IMR-90 (cell line): ENCODE data around the gene ZNF134. TPM values are rescaled to one million over a fixed set of nuclear protein-coding genes. Genes with fewer than 3 reads are reported as not detected.

Source experiments
- ATAC-seq: fragments of 200-7000 bp; cut with Tn5 transposase; 2 replicates; pipeline ENCODE4 v1.9.1; 2020; ENCODE audit warnings: low read depth, mild to moderate bottlenecking, moderate library complexity
- BruUV-seq: library from RNA; stranded (reverse); fragments of 400-500 nt; replicated peaks from 2 replicates; lab custom pipeline; 2021; lab: Mats Ljungman, UMichigan
- CTCF ChIA-PET: fragments of 300-600 bp; formaldehyde crosslinking; extraction: SDS; loops from one replicate; lab custom pipeline; 2021; ENCODE audit warnings: antibody characterized with exemption; lab: Yijun Ruan, JAX
- POLR2A ChIA-PET: fragments of 300-600 bp; sonication (Branson Sonifier 250); formaldehyde crosslinking; loops from one replicate; lab custom pipeline; 2022; ENCODE audit warnings: antibody characterized with exemption; ENCODE audit not compliant: unreplicated experiment; lab: Charles Lee
- DNase-seq: peaks from one replicate; pipeline ENCODE4 v3.0.0; 2013
- H2AFZ ChIP-seq: replicated peaks from 2 replicates; pipeline ENCODE3; 2013; ENCODE audit warnings: low read length, mild to moderate bottlenecking; ENCODE audit not compliant: poor library complexity
- H2AK5ac ChIP-seq: 2 replicates; pipeline ENCODE4 v1.6.1; 2013; ENCODE audit warnings: low read depth, low read length, inconsistent platforms
- H2AK9ac ChIP-seq: replicated peaks from 2 replicates; pipeline ENCODE3; 2013; ENCODE audit warnings: mild to moderate bottlenecking, low read depth, low read length, moderate library complexity; ENCODE audit not compliant: poor library complexity
- H2BK120ac ChIP-seq: 2 replicates; pipeline ENCODE4 v1.6.1; 2013; ENCODE audit warnings: low read depth, low read length, inconsistent platforms
- H2BK15ac ChIP-seq: 3 replicates; pipeline ENCODE4 v1.6.1; 2013; ENCODE audit warnings: low read depth, low read length, inconsistent platforms
- H2BK20ac ChIP-seq: 2 replicates; pipeline ENCODE4 v1.6.1; 2013; ENCODE audit warnings: low read depth, mild to moderate bottlenecking, inconsistent platforms, low read length, moderate library complexity
- H2BK5ac ChIP-seq: 2 replicates; pipeline ENCODE4 v1.6.1; 2013; ENCODE audit warnings: mild to moderate bottlenecking, low read depth, low read length, inconsistent platforms; ENCODE audit not compliant: poor library complexity, severe bottlenecking
- H3K14ac ChIP-seq: replicated peaks from 2 replicates; pipeline ENCODE4 v1.6.1; 2013; ENCODE audit warnings: low read depth, low read length, inconsistent platforms
- H3K18ac ChIP-seq: 2 replicates; pipeline ENCODE4 v1.6.1; 2013; ENCODE audit warnings: low read depth, low read length, control low read depth
- H3K23ac ChIP-seq: 2 replicates; pipeline ENCODE4 v1.6.1; 2013; ENCODE audit warnings: low read depth, low read length, inconsistent platforms
- H3K27ac ChIP-seq: 2 replicates; pipeline ENCODE4 v1.5.1; 2013; ENCODE audit warnings: mild to moderate bottlenecking, control low read depth, low read length; ENCODE audit not compliant: insufficient read depth
- H3K27me3 ChIP-seq: 2 replicates; pipeline ENCODE4 v1.6.1; 2013; ENCODE audit warnings: low read length; ENCODE audit not compliant: control insufficient read depth, insufficient read depth
- H3K36me3 ChIP-seq: 2 replicates; pipeline ENCODE4 v1.6.1; 2013; ENCODE audit warnings: low read length, mixed read lengths; ENCODE audit not compliant: control insufficient read depth, insufficient read depth
- H3K4ac ChIP-seq: 2 replicates; pipeline ENCODE4 v1.6.1; 2013; ENCODE audit warnings: low read depth, low read length, inconsistent platforms
- H3K4me1 ChIP-seq: 2 replicates; pipeline ENCODE4 v1.6.1; 2013; ENCODE audit warnings: low read length, mixed read lengths; ENCODE audit not compliant: control insufficient read depth, insufficient read depth
- H3K4me2 ChIP-seq: 2 replicates; pipeline ENCODE4 v1.6.1; 2013; ENCODE audit warnings: low read depth, mild to moderate bottlenecking, control low read depth, low read length, moderate library complexity
- H3K4me3 ChIP-seq: 2 replicates; pipeline ENCODE4 v1.5.1; 2013; ENCODE audit warnings: low read depth, mild to moderate bottlenecking, control low read depth, low read length, moderate library complexity; ENCODE audit not compliant: insufficient read depth
- H3K56ac ChIP-seq: 2 replicates; pipeline ENCODE4 v1.6.1; 2013; ENCODE audit warnings: low read length, inconsistent platforms; ENCODE audit not compliant: insufficient read depth; ENCODE audit errors: extremely low read depth
- H3K79me1 ChIP-seq, 2 experiments: 2 replicates each; pipeline ENCODE4 v1.6.1; 2013; ENCODE audit warnings: low read length in 2 of 2, inconsistent platforms in 1 of 2, low read depth in 1 of 2
- H3K9ac ChIP-seq: 2 replicates; pipeline ENCODE4 v1.6.1; 2013; ENCODE audit warnings: low read depth, low read length, control low read depth
- H3K9me1 ChIP-seq: 2 replicates; pipeline ENCODE4 v1.6.1; 2013; ENCODE audit warnings: low read length, inconsistent platforms; ENCODE audit not compliant: insufficient read depth
- H3K9me3 ChIP-seq: 2 replicates; pipeline ENCODE4 v1.6.1; 2013; ENCODE audit warnings: low read length; ENCODE audit not compliant: control insufficient read depth, insufficient read depth
- H4K20me1 ChIP-seq: 2 replicates; pipeline ENCODE4 v1.6.1; 2013; ENCODE audit warnings: low read length, inconsistent platforms; ENCODE audit not compliant: insufficient read depth
- H4K5ac ChIP-seq: 2 replicates; pipeline ENCODE4 v1.6.1; 2013; ENCODE audit warnings: mild to moderate bottlenecking, low read depth, low read length, control low read depth
- H4K8ac ChIP-seq, 2 experiments: 2 replicates each; pipeline ENCODE4 v1.6.1; 2013; ENCODE audit warnings: low read depth in 2 of 2, low read length in 2 of 2, control low read depth in 1 of 2, inconsistent platforms in 1 of 2
- H4K91ac ChIP-seq: 2 replicates; pipeline ENCODE4 v1.6.1; 2013; ENCODE audit warnings: low read depth, low read length, inconsistent platforms; ENCODE audit not compliant: insufficient read depth
- BHLHE40 ChIP-seq: fragments of 150-350 bp; IDR thresholded peaks from 2 replicates; pipeline ENCODE4 v1.6.1; 2016; ENCODE audit warnings: mild to moderate bottlenecking, low read depth, low read length
- CEBPB ChIP-seq: IDR thresholded peaks from 2 replicates; pipeline ENCODE4 v1.6.1; 2012; ENCODE audit warnings: low read depth, low read length, improper control_type of control experiment
- CHD1 ChIP-seq: IDR thresholded peaks from 2 replicates; pipeline ENCODE4 v1.6.1; 2012; ENCODE audit warnings: low read depth, low read length, improper control_type of control experiment
- CTCF ChIP-seq: conservative IDR thresholded peaks from 2 replicates; pipeline ENCODE4 v1.5.1; 2012; ENCODE audit warnings: mild to moderate bottlenecking, low read depth, low read length, improper control_type of control experiment
- ELK1 ChIP-seq: fragments of 150-350 bp; IDR thresholded peaks from 2 replicates; pipeline ENCODE4 v1.6.1; 2016; ENCODE audit warnings: low read depth, mild to moderate bottlenecking, low read length, moderate library complexity, borderline replicate concordance
- FOS ChIP-seq: fragments of 150-350 bp; IDR thresholded peaks from 2 replicates; pipeline ENCODE4 v1.6.1; 2016; ENCODE audit warnings: low read depth, low read length
- MAFK ChIP-seq: IDR thresholded peaks from 2 replicates; pipeline ENCODE4 v1.6.1; 2012; ENCODE audit warnings: low read depth, low read length, improper control_type of control experiment
- MAZ ChIP-seq: IDR thresholded peaks from 2 replicates; pipeline ENCODE4 v1.6.1; 2012; ENCODE audit warnings: low read depth, mild to moderate bottlenecking, low read length, improper control_type of control experiment, moderate library complexity, borderline replicate concordance
- MXI1 ChIP-seq: IDR thresholded peaks from 2 replicates; pipeline ENCODE4 v1.6.1; 2012; ENCODE audit warnings: low read depth, mild to moderate bottlenecking, low read length, moderate library complexity, borderline replicate concordance
- NFE2L2 ChIP-seq: fragments of 150-350 bp; IDR thresholded peaks from 2 replicates; pipeline ENCODE4 v1.6.1; 2016; ENCODE audit warnings: low read depth, mild to moderate bottlenecking, low read length
- POLR2A ChIP-seq: IDR thresholded peaks from 2 replicates; pipeline ENCODE4 v1.6.1; 2012; ENCODE audit warnings: mild to moderate bottlenecking, low read depth, low read length
- RAD21 ChIP-seq: IDR thresholded peaks from 2 replicates; pipeline ENCODE4 v1.6.1; 2012; ENCODE audit warnings: low read length, improper control_type of control experiment
- RCOR1 ChIP-seq: IDR thresholded peaks from 2 replicates; pipeline ENCODE4 v1.6.1; 2012; ENCODE audit warnings: mild to moderate bottlenecking, low read length, improper control_type of control experiment; ENCODE audit not compliant: insufficient replicate concordance
- RFX5 ChIP-seq: IDR thresholded peaks from 2 replicates; pipeline ENCODE4 v1.8.0; 2012; ENCODE audit warnings: low read depth, mild to moderate bottlenecking, low read length, moderate library complexity
- SMC3 ChIP-seq: fragments of 150-350 bp; IDR thresholded peaks from 2 replicates; pipeline ENCODE4 v1.6.1; 2016; ENCODE audit warnings: low read depth, mild to moderate bottlenecking, antibody characterized with exemption, low read length, moderate library complexity
- USF2 ChIP-seq: fragments of 150-350 bp; IDR thresholded peaks from 2 replicates; pipeline ENCODE4 v1.6.1; 2017; ENCODE audit warnings: mild to moderate bottlenecking, antibody characterized with exemption, low read length, low read depth
- WGBS, 2 experiments: methylation state at CpG; one replicate each; pipeline versions ENCODE4 v1.1.5 to v1.1.7; 2013; ENCODE audit warnings: missing lambda C conversion rate in 2 of 2; ENCODE audit not compliant: insufficient read length in 1 of 2; ENCODE audit errors: extremely low coverage in 2 of 2; 5-methylcytosine and 5-hydroxymethylcytosine counted together
- dilution Hi-C: fragments of 300-500 bp; cut with HindIII; formaldehyde crosslinking; loops from one replicate; pipeline ENCODE4 v1.14.3; 2018; ENCODE audit warnings: low sequenced_read_pairs; ENCODE audit not compliant: unreplicated experiment
- in situ Hi-C: fragments of 300-500 bp; cut with MboI; formaldehyde crosslinking; loops from 3 replicates; pipeline ENCODE4 v1.14.3; 2019; ENCODE audit warnings: low sequenced_read_pairs, inconsistent platforms, mixed read lengths
- intact Hi-C: fragments of 100-400 bp; cut with micrococcal nuclease; formaldehyde crosslinking; loops from 2 replicates; pipeline ENCODE4 v1.10.0; 2022
- polyA plus RNA-seq, 3 experiments: library from polyadenylated mRNA; depleted of rRNA; stranded (reverse); fragments of >200 nt; gene quantifications; 2 replicates each; pipeline ENCODE4 v1.2.3, GENCODE V29; 2012; ENCODE audit warnings: low replicate concordance in 1 of 3
- total RNA-seq: library from RNA; depleted of rRNA; stranded (reverse); fragments of >200 nt; gene quantifications from 2 replicates; pipeline ENCODE4 v1.2.3, GENCODE V29; 2012

The ZNF134 gene
- total and polyA plus RNA-seq, 2 of the 4 experiments (the other 2 are of a cell fraction) = 6.2 to 31.0 TPM

- Histone ChIP-seq H3K14ac (no peak within 1 kb of the TSS), H4K91ac (no peak within 1 kb of the TSS), H3K4ac (no peak within 1 kb of the TSS), H2BK120ac (no peak within 1 kb of the TSS), H3K36me3 (no peaks in the 10 kb centered on the region), H2BK15ac (no peak within 1 kb of the TSS), H3K4me2 (no peak within 1 kb of the TSS), H3K23ac (no peak within 1 kb of the TSS), H3K9me3 (no peaks in the 10 kb centered on the region), H3K56ac (no peak within 1 kb of the TSS), H4K20me1 (no peaks in the 10 kb centered on the region), H2AK5ac (no peak within 1 kb of the TSS), H4K8ac (no peak within 1 kb of the TSS), H4K5ac (no peak within 1 kb of the TSS), H2BK5ac (no peak within 1 kb of the TSS), H3K4me3 (no peak within 1 kb of the TSS), H3K27ac (no peak within 1 kb of the TSS), H2BK20ac (no peak within 1 kb of the TSS), H3K9ac (no peak within 1 kb of the TSS), H3K18ac (no peak within 1 kb of the TSS), H2AFZ (peak within 1 kb of the TSS; percentile 29), H3K79me1 (no peaks in the 10 kb centered on the region), H3K27me3 (no peaks in the 10 kb centered on the region; the same call in 1 of the 2 replicates), H2AK9ac (no peak within 1 kb of the TSS), H3K9me1 (no peaks in the 10 kb centered on the region), H3K4me1 (no peaks in the 10 kb centered on the region)
- DNase-seq (no peak), ATAC-seq (no peak)
- ChIA-PET POLR2A (no interaction called here), CTCF (no interaction called here)
- BruUV-seq = no TSS peak
- whole genome bisulfite sequencing, 2 experiments = no CpG with 5 or more reads among the region's 2 CpGs
- in situ Hi-C loops = no loop called here
- intact Hi-C loops = no loop called here
- dilution Hi-C loops = no loop called here
- TF ChIP-seq MAFK = no peak
- TF ChIP-seq MAZ = no peak
- TF ChIP-seq BHLHE40 = no peak
- TF ChIP-seq RAD21 = no peak
- TF ChIP-seq RCOR1 = no peak
- no peak for TF ChIP-seq NFE2L2
- TF ChIP-seq ELK1 = no peak
- no peak for TF ChIP-seq POLR2A
- no peak for TF ChIP-seq RFX5
- TF ChIP-seq CHD1 = no peak
- no peak for TF ChIP-seq USF2
- TF ChIP-seq MXI1 = no peak
- TF ChIP-seq FOS = no peak
- no peak for TF ChIP-seq SMC3
- TF ChIP-seq CTCF = no peak
- no peak for TF ChIP-seq CEBPB
These were observed 54.6 kb downstream of the ZNF134 start, which contains the start of gene ZSCAN4 for GRCh38 chr19:57668635-57669034. Gene ZSCAN4 (plus strand): TSS chr19:57668935. CDS start chr19:57676146, 7,211 bp downstream.
